CD4-positive, alpha-beta T cell treated with Interleukin-6 at 100 ng/mL for 8 hours (primary cell): ENCODE results near the gene FBXO36.
"Not testable (repeated sequence)": the region's sequence is repeated elsewhere in the genome, so short reads cannot be mapped to it uniquely, and the experiment has no call there.

Experiments
- DNase-seq: peaks from one replicate; pipeline ENCODE4 v3.0.0-alpha.2; 2020; ENCODE audit warnings: mixed read lengths, low spot score

The FBXO36 gene

GRCh38 chr2:229922449-229923386 lies at the start of gene FBXO36:
FBXO36 (plus strand) TSS chr2:229922503; CDS start chr2:229922514, 11 bp downstream.
- DNase-seq = peak; percentile 79

GRCh38 chr2:229873123-229873581 lies 49.2 kb upstream of the FBXO36 start:
- no peak for DNase-seq

- no peak for DNase-seq
These were observed 47.7 kb upstream of the FBXO36 start for GRCh38 chr2:229874647-229875046.

- DNase-seq = no peak
These were observed 46.8 kb upstream of the FBXO36 start for GRCh38 chr2:229875549-229875948.

- DNase-seq = no peak
These were observed 42.9 kb upstream of the FBXO36 start for GRCh38 chr2:229879191-229879950.

GRCh38 chr2:229880892-229881586 lies 41.3 kb upstream of the FBXO36 start:
- DNase-seq = no peak

GRCh38 chr2:229882583-229882982 lies 39.7 kb upstream of the FBXO36 start:
- no peak for DNase-seq

GRCh38 chr2:229884775-229885699 lies 37.3 kb upstream of the FBXO36 start:
- DNase-seq = no peak

GRCh38 chr2:229887441-229887840 lies 34.9 kb upstream of the FBXO36 start:
- DNase-seq = no peak

GRCh38 chr2:229888031-229888430 lies 34.3 kb upstream of the FBXO36 start:
- DNase-seq = no peak

GRCh38 chr2:229889023-229889422 lies 33.3 kb upstream of the FBXO36 start:
- DNase-seq = no peak

- DNase-seq = no peak
These were observed 25.4 kb upstream of the FBXO36 start for GRCh38 chr2:229896857-229897256.

GRCh38 chr2:229899604-229900003 lies 22.7 kb upstream of the FBXO36 start:
- DNase-seq = no peak

- DNase-seq = no peak
These were observed 22.3 kb upstream of the FBXO36 start for GRCh38 chr2:229900012-229900411.

- DNase-seq = not testable (repeated sequence)
These were observed 21.8 kb upstream of the FBXO36 start for GRCh38 chr2:229900514-229900913.

GRCh38 chr2:229901819-229902218 lies 20.5 kb upstream of the FBXO36 start:
- DNase-seq = no peak

GRCh38 chr2:229903037-229903436 lies 19.3 kb upstream of the FBXO36 start:
- DNase-seq = no peak

- DNase-seq = no peak
These were observed 16.7 kb upstream of the FBXO36 start for GRCh38 chr2:229905601-229906000.

- DNase-seq = no peak
These were observed 13.2 kb upstream of the FBXO36 start for GRCh38 chr2:229909090-229909489.

GRCh38 chr2:229910147-229910831 lies 12.0 kb upstream of the FBXO36 start:
- no peak for DNase-seq
